Body of pancreas (tissue), 4 donors: ENCODE data around the gene CST7. TPM values are rescaled to one million over a fixed set of nuclear protein-coding genes. Genes with fewer than 3 reads are reported as not detected.
"Not testable (repeated sequence)": the region's sequence is repeated elsewhere in the genome, so short reads cannot be mapped to it uniquely, and the experiment has no call there.

ENCODE experiments used
- ATAC-seq: fragments of 150-250 bp; one replicate; pipeline ENCODE4 v1.9.1; 2016
- DNase-seq, 4 donors: peaks; one replicate each; pipeline ENCODE4 v3.0.0-alpha.2; 2019
- H3K27ac ChIP-seq, 4 donors: fragments of 200-600 bp; sonication (generic); 1 replicate in 3 of 4; 2 replicates in 1 of 4; pipeline versions ENCODE4 v1.5.1 to v1.6.1; 2016 to 2019; ENCODE audit warnings: mild to moderate bottlenecking in 1 of 4, mixed read lengths in 1 of 4, moderate library complexity in 1 of 4
- H3K27me3 ChIP-seq, 2 donors: fragments of 200-600 bp; sonication (generic); one replicate each; pipeline ENCODE4 v1.6.0; 2016; ENCODE audit warnings: mild to moderate bottlenecking in 1 of 2
- H3K36me3 ChIP-seq, 2 donors: fragments of 200-600 bp; sonication (generic); replicated peaks in 1 of 2; 2 replicates each; pipeline ENCODE4 v1.5.1; 2016; ENCODE audit warnings: low read depth in 2 of 2; ENCODE audit not compliant: insufficient read depth in 1 of 2
- H3K4me1 ChIP-seq: fragments of 200-600 bp; sonication (generic); one replicate; pipeline ENCODE4 v1.6.0; 2016
- H3K4me3 ChIP-seq, 2 donors: fragments of 200-600 bp; sonication (generic); 1 replicate in 1 of 2; 2 replicates in 1 of 2; pipeline ENCODE4 v1.5.1; 2016 to 2019
- H3K9me3 ChIP-seq, 3 donors: fragments of 200-600 bp; sonication (generic); 1 replicate in 2 of 3; 2 replicates in 1 of 3; pipeline ENCODE4 v1.5.1; 2016
- POLR2A ChIP-seq, 3 donors: fragments of 450-650 bp; IDR thresholded peaks; one replicate each; pipeline ENCODE4 v1.6.1; 2016; ENCODE audit warnings: antibody characterized with exemption in 3 of 3, mild to moderate bottlenecking in 2 of 3
- WGBS, 2 donors: methylation state at CpG; one replicate each; pipeline ENCODE4 v1.1.5; 2017; 5-methylcytosine and 5-hydroxymethylcytosine counted together
- intact Hi-C: fragments of 100-400 bp; cut with DNase I; formaldehyde crosslinking; loops from one replicate; pipeline ENCODE4 v1.15.1; 2023
- total RNA-seq, 2 donors: library from RNA; depleted of rRNA; stranded (reverse); fragments of >200 nt; gene quantifications; one replicate each; pipeline ENCODE4 v1.1.0, GENCODE V29; 2016
- TF ChIP-seq, protein P1 (sequence below), 7 experiments: fragments of 450-650 bp in 4 of 7; fragments of 200-600 bp in 3 of 7; sonication (generic) in 3 of 7; IDR thresholded peaks; one replicate each; pipeline ENCODE4 v1.5.1; 2016 to 2019; ENCODE audit warnings: antibody characterized with exemption in 7 of 7

The CST7 gene
- total RNA-seq, 2 donors from 2014 or later = 1.8 to 4.0 TPM

DNA sequence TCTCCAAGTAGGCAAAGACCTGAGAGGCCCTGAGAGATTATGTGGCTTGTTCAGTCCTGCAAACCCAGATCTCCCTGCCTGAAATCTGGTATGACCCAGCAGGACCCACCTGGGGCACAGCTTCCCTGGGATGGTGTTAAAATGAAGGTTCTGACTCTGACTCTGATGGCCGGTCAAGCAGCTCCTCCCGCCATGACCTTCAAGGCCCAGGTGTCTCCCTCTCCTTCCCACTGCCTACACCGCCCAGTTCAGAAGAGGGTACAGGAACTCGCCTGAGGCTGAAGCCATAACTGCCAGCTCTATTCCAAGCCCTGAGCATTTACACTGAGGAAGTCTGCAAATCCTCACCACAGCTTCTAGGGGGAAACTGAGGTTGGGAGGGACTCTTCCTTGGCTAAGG lies 5.9 kb upstream of the CST7 start:
- Histone ChIP-seq H3K27me3 (no peaks in the 10 kb centered on the region), H3K27ac (no peak overlapping the region), H3K4me3 (no peak overlapping the region), H3K9me3 (no peaks in the 10 kb centered on the region), H3K36me3 (no peaks in the 10 kb centered on the region), H3K4me1 (no peaks in the 10 kb centered on the region)
- no peak for TF ChIP-seq POLR2A (IDR thresholded peaks at IDR 0.05)
- TF ChIP-seq, protein P1, sequence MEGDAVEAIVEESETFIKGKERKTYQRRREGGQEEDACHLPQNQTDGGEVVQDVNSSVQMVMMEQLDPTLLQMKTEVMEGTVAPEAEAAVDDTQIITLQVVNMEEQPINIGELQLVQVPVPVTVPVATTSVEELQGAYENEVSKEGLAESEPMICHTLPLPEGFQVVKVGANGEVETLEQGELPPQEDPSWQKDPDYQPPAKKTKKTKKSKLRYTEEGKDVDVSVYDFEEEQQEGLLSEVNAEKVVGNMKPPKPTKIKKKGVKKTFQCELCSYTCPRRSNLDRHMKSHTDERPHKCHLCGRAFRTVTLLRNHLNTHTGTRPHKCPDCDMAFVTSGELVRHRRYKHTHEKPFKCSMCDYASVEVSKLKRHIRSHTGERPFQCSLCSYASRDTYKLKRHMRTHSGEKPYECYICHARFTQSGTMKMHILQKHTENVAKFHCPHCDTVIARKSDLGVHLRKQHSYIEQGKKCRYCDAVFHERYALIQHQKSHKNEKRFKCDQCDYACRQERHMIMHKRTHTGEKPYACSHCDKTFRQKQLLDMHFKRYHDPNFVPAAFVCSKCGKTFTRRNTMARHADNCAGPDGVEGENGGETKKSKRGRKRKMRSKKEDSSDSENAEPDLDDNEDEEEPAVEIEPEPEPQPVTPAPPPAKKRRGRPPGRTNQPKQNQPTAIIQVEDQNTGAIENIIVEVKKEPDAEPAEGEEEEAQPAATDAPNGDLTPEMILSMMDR (IDR thresholded peaks at IDR 0.05) = no peak
- no peak for ATAC-seq
- 74 to 89% methylated on average over 4 of the region's 4 CpGs for WGBS, 2 donors
- no peak for DNase-seq
- intact Hi-C loops = no loop called here

DNA sequence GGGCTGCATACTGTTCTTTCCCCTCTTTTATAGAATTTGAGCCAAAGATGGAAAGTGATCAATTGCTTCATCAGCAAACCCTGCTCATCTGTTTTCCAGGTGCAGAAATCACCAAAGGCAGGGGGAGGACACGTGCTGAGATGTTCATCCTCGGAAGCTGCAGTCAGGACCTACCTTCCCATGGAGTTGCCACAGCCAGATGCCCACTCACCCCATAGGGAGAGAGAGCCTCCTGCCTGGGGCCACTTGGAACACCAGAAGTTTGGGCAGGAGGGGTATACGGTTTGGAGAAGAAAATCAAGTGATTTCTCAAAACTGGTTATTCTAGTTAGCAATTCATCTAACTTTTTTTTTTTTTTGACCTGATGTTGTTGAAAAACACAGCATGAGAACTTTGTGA lies 5.3 kb upstream of the CST7 start:
- WGBS, 2 donors = 51 to 62% methylated on average over 3 of the region's 3 CpGs
- Histone ChIP-seq H3K9me3 (no peaks in the 10 kb centered on the region), H3K4me1 (no peaks in the 10 kb centered on the region), H3K4me3 (no peak overlapping the region), H3K27me3 (no peaks in the 10 kb centered on the region), H3K27ac (no peak overlapping the region), H3K36me3 (no peaks in the 10 kb centered on the region)
- peak in 1 of 4 donors; percentile 6 for DNase-seq
- TF ChIP-seq, protein P1 (IDR thresholded peaks at IDR 0.05) = no peak
- no peak for TF ChIP-seq POLR2A (IDR thresholded peaks at IDR 0.05)
- intact Hi-C loops = no loop called here
- ATAC-seq = no peak

DNA sequence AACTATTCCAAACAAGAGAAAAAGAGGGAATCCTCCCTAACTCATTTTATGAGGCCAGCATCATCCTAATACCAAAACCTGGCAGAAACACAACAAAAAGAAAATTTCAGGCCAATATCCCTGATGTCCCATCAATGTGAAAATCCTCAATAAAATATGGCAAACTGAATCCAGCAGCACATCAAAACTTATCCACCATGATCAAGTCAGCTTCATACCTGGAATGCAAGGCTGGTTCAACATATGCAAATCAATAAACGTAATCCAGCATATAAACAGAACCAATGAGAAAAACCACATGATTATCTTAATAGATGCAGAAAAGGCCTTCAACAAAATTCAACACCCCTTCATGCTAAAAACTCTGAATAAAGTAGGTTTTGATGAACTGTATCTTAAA lies 2.7 kb upstream of the CST7 start:
- H3K9me3 ChIP-seq, intact Hi-C loops, ATAC-seq, H3K27me3 ChIP-seq, H3K4me3 ChIP-seq, H3K36me3 ChIP-seq, H3K27ac ChIP-seq, DNase-seq, H3K4me1 ChIP-seq: not testable (repeated sequence)
- 70 to 83% methylated on average over 1 of the region's 1 CpG for WGBS, 2 donors

DNA sequence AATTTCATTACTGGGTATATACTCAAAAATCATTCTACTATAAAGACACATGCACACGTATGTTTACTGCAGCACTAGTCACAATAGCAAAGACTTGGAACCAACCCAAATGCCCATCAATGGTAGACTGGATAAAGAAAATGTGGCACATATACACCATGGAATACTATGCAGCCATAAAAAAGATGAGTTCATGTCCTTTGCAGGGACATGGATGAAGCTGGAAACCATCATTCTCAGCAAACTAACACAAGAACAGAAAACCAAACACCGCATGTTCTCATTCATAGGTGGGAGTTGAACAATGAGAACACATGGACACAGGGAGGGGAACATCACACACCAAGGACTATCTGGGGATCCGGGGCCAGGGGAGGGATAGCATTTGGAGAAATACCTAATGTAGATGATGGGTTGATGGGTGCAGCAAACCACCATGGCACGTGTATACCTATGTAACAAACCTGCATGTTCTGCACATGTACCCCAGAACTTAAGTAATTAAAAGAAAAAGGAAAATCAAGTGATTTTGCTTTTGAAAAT lies 602 bp upstream of the CST7 start:
- H3K27ac ChIP-seq, H3K27me3 ChIP-seq, H3K36me3 ChIP-seq, H3K9me3 ChIP-seq, H3K4me3 ChIP-seq, H3K4me1 ChIP-seq, intact Hi-C loops, DNase-seq, ATAC-seq: not testable (repeated sequence)
- WGBS, 2 donors = 48 to 74% methylated on average over 4 of the region's 4 CpGs

DNA sequence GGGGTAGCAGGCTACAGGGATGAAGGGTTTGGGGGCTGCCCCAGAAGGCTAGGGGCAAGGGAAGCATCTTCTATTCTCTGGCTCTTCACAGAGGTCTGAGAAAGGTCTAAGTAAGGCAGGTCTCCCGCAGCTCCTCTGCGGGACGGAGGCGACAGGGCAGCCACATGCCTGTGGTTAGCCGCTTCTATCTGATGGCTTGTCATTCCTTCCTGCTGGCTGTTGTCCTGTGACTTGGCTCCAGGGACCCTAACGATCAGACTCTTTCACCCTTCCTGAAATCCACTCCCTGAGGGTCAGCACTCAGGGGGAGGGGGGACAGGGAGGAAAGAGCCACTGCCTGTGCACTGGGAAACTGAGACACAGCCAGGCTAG lies 673 bp downstream of the CST7 start:
- no peak for ATAC-seq
- intact Hi-C loops = no loop called here
- Histone ChIP-seq H3K9me3 (no peaks in the 10 kb centered on the region), H3K4me3 (no peak overlapping the region), H3K36me3 (no peaks in the 10 kb centered on the region), H3K27ac (peak overlapping the region in 1 of 4 donors; percentile 17), H3K4me1 (no peaks in the 10 kb centered on the region), H3K27me3 (no peaks in the 10 kb centered on the region)
- DNase-seq = peak in 1 of 4 donors; percentile 7
- no peak for TF ChIP-seq POLR2A (IDR thresholded peaks at IDR 0.05)
- TF ChIP-seq, protein P1 (IDR thresholded peaks at IDR 0.05) = no peak
- 15 to 26% methylated on average over 6 of the region's 6 CpGs for WGBS, 2 donors

DNA sequence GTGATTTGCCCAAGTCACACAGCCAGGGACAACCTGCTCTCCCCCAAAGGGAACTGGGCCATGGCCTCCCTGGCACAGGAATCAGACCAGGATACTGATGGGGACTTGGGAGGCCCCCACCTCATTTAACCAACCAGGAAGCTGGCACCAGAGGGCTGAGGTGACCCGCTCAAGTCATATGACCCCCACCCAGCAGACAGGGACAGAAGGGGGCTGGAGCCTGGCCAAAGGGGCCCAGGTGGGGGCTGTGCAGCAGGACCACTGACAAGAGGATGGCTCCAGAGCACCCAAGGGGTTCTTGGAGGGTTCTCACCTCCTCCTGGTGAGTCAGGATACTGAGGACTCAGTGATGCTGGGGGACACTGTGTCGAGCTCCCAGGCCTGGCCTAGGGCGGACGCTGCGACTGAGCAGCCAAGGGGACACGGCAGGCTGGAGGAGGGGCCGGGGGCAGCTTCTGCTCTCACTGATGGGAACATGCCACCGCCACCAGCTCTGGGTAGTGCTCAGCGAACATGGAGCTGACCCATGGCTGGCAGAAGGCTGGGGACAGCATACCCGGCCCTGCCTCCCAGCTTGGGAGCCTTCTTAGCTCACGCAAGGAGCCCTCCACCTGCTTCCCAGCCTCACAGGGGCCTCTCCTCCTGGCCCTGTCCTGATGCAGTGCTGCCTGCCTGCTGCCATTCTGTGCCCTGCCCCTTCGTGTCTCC lies 1.2 kb downstream of the CST7 start:
- peak; percentile 27 for ATAC-seq

More for the DNA sequence above, 1.2 kb downstream of the CST7 start:
- Histone ChIP-seq H3K9me3 (no peaks in the 10 kb centered on the region), H3K36me3 (no peaks in the 10 kb centered on the region), H3K4me3 (no peak overlapping the region), H3K27ac (no peak overlapping the region), H3K4me1 (no peaks in the 10 kb centered on the region), H3K27me3 (no peaks in the 10 kb centered on the region)
- intact Hi-C loops = no loop called here
- peak in 1 of 4 donors; percentile 9 for DNase-seq
- TF ChIP-seq POLR2A (IDR thresholded peaks at IDR 0.05) = no peak
- TF ChIP-seq, protein P1 (IDR thresholded peaks at IDR 0.05) = no peak
- WGBS, 2 donors = 21 to 46% methylated on average over 3 to 12 of the region's 12 CpGs
